HG03565 (cell line): ENCODE measurements around the gene PTPRN2.

Experiments used
- ATAC-seq: cut with Tn5 transposase; IDR thresholded peaks from one replicate; pipeline ENCODE4 v1.9.1; 2021; ENCODE audit warnings: mild to moderate bottlenecking, moderate library complexity; ENCODE audit not compliant: unreplicated experiment

PTPRN2 gene

DNA sequence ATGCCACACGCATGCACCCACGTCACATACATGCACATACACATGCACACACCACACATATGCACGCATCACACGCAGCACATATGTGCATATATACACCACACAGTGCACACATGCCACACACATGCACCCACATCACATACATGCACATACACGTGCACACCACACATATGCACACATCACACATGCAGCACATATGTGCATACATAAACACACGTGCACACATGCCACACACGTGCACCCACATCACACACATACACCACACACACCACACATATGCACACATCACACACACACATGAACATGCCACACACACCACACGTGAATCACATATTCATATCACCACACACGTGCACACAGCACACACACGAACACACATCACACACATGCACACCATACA, 338.8 kb downstream of the PTPRN2 start:
- no peak for ATAC-seq

DNA sequence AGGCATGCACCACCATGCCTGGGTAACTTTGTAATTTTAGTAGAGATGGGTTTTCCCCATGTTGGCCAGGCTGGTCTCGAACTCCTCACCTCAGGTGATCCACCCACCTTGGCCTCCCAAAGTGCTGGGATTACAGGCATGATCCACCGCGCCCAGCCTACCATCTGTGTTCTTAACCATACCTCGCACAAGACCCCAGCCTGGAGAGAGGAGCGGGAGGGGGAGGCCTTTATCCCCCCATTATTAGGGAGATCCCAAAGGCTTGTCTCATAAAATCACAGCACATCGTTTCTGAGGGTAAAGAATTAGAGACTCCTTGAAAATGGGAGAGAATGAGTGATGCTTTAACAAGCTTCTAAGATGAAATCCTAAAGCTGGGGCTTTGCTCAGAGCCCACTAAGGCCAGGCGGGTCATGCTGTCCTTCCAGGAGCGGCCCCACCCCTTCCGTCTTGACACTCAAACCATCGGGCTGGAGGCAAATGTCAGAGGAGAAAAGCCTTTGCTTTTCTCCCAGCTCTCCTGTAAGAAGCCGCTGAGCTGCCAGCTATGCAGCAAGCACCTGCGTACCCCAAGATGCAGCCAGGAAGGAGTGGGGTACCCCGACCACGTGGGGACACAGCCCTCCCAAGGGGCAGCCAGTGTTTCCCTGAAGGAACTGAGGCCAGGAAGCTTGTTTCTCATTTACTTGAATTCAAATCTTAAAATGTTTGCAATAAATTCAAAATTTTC, 339.7 kb downstream of the PTPRN2 start:
- ATAC-seq: no peak

DNA sequence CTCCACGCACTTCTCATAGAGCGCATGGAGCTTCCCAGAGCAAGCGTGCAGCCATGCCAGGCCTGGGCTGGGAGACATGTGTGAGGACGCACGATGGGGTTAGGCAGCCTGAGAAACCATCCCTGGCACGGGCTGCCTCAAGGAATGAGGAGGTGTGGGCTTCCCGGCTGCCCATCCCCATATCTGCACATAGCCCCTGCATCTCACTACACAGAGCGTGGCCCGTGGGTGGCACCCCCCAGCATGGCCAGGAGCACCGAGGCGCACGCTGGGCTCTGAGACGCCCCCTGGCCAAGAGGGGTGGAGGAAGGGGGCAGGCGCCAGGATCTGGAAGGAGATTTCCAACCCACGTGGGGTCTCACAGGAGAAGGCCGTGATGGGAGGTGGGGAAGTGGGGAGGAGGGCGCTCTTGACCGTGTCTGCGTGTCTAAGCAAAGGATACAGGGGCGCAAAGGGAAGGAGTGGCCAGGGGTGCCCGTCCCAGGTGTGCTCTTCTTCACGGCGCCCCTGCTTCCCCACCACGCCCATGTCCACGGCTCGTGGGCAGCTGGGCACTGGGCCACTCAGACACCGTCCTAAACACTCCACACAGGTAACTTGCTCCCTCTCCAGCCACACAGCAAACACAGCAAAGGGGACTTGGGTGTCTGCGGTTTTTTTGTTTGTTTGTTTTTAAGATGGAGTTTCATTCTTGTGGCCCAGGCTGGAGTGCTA, 340.5 kb downstream of the PTPRN2 start:
- no peak for ATAC-seq

DNA sequence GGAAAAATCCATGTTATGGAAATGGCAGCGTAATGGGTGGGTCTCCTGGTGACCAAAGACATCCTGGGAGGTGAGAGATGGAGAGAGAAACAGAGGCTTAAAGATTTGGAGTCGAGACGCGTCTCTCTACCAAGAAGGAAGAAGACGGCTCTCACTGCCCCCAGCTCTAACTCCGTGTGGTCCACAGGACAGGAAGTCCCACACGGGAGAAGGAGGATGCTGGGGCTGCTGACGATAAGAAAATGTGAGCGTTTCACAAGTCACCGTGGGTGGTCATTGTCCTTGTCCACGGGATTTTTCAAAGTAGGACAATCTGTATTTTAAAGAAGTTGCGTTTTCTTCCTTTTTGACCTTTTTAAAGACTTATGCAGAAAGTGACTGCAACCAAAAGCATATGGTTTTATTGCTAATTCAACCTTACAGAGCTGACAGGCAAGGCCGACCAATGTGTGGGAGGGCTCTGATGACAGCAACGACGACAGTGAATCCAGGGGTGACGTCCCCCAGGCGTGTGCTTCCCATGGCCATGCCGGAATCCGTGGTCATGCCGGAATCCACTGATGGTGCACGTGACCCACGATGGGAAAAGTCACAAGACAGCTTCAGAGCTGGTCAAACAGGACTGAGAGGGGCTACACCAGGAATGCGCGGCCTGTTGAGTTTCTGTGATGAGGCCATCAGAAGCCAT, 341.2 kb downstream of the PTPRN2 start:
- no peak for ATAC-seq

DNA sequence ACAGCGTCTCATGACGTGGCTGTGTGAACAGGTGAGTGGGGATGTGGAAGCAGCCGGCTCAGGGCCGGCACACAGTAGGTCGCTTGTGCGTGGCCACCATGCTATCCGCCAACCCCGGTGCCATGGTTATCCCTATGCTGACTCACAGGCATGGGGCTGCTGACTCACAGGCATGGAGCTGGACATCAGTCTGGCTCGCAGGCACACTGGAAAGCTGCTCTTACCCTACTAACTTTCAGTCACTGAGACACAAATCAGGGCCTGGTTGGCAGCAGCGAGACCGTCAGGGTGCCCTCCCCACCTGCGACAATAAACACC, 341.9 kb downstream of the PTPRN2 start:
- ATAC-seq: no peak

DNA sequence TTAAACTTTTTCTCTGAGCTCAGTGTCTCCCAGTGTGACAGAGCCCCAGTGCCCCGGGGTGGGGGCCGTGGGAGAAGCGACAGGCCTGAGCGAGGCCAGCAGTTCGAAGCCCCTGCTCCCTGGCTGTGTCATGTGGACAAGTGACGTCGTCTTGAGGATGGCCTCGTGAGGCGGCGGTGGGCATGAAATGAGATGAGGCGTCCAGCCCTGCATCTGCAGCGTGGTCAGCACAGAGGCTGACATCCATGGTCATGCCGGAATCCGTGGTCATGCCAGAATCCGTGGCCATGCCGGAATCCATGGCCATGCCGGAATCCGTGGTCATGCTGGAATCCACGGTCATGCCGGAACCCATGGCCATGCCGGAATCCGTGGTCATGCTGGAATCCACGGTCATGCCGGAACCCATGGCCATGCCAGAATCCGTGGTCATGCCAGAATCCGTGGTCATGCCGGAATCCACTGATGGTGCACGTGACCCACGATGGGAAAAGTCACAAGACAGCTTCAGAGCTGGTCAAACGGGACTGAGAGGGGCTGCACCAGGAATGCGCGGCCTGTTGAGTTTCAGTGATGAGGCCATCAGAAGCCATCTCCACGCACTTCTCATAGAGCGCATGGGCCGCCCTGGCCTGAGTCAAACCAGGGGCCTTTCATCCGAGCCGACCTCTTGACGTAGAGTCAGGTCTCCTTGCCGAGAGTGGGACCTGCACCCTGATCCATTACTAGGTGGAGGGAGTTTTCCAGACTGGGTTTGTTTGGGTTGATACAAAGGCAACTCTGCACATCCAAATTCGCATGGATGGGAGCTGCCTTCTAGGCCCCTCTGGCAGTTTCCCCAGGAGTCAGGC, 342.5 kb downstream of the PTPRN2 start:
- no peak for ATAC-seq

DNA sequence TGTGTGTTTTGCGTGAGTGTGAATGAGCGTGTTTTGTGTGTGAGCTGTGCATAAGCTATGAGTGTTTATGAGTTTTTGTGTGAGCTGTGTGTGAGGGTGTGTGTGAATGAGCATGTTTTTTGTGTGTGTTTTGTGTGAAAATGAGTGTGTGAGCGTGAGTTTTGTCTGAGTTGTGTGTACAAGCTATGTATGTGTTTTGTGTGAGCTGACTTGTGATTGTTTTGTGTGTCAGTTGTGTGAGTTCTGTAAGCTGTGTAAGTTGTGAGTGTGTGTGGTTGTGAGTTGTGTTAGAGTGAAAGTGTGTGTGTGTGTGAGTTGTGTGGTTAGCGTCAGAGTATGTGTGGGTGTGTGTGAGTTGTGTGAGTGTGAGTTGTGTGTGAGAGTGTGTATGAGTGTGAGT, 343.2 kb downstream of the PTPRN2 start:
- no peak for ATAC-seq

DNA sequence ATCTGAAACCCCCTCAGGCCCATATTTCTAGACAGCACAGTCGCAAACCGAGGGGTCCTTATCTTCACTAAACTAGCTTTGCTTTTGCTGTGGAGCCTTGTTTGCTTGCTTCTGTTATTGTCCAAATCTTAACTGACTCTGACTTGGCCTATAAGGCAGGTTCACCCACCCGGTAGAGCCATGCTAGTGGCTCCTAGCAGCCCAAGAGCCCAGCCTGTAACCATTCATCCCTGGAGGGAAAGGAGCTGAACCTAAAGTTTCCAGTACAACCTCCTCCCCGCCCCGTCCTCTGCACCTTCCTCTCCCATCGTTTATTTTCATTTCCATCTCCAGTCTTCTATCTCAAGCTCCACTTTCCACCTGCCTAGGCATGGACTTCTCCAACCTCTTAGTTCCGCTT, 345.7 kb downstream of the PTPRN2 start:
- ATAC-seq: no peak

DNA sequence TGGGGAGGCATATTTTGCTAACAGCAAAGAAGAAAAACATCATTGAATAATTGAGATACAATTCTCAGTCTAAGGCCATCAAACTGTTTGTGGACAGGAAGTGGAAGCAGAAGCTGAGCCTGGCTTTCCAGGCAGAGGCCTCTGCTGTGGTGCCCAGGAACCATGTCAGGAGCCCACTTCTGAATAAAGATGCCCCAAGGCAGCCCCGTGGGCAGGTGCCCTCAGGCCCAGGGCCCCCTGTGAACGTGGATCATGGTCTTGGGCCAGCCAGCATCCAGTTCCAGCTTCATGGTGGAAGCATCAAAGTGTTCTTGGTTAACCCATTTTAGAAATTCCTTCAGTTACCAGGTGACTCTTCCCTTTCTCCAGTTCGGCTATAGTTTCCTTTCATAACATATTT, 346.8 kb downstream of the PTPRN2 start:
- ATAC-seq: no peak

DNA sequence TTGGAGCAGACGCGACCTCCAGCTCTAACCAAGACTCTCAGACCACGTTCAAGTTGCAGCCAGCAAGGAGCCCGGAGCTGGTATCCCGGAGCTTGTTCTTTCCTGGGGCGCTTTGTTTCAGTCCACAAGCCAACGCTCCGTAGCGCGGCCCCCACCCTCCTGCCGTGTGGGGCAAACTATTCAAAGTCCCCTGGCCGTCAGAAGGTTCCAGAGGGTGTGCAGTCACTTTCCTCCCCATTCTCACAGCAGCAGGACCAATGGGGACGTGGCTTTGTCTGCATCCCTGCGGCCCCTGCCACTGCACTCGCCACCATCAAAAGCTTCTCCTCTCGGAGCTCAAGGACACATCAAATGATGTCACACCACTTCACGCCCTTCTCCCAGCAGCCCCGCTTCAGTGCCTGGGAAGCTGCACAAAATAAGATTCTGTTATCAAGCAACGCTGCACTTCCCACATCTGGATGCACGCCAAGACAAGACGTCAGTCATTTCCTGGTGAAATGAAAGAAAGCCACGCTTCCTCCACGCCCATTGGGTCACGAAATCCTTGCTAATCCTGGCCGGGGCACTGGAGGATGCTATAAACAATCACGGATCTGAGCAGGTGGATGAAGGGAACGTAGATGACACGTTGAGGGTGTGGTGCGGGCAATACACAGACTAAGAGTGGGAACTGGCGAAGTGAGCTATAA, 348.2 kb downstream of the PTPRN2 start:
- ATAC-seq: no peak

DNA sequence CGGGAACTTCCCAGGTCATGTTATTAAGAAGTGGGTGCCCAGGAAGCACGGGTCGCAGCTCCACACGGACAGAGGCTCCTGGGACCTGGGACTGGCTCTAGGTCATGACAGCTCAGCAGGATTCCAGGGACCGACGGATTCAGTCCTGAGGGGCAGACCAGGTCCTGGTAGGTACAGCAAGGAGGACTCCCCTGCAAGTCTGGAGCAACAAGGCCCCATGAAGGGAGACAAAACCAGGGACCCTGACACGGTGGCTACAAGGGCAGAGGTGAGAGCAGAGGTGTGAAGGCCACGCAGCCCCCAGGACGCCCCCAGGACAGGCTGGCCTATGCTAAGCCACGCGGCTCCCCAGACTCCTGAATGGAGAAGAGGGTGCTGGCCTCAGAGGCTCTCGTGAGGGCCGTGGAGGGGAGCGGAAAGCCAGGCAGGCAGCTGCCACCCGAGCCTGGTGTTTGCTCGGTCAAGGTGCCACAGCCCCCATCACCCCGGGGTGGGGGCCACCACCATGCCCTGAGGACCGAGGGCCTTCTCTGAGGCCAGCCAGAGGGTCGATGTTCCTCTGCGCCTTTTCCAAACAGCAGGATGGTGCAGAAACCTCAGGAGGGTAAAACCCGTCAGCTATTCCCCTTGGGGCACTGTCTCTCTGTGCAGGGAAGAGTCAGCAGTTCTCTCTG, 348.9 kb downstream of the PTPRN2 start:
- no peak for ATAC-seq

DNA sequence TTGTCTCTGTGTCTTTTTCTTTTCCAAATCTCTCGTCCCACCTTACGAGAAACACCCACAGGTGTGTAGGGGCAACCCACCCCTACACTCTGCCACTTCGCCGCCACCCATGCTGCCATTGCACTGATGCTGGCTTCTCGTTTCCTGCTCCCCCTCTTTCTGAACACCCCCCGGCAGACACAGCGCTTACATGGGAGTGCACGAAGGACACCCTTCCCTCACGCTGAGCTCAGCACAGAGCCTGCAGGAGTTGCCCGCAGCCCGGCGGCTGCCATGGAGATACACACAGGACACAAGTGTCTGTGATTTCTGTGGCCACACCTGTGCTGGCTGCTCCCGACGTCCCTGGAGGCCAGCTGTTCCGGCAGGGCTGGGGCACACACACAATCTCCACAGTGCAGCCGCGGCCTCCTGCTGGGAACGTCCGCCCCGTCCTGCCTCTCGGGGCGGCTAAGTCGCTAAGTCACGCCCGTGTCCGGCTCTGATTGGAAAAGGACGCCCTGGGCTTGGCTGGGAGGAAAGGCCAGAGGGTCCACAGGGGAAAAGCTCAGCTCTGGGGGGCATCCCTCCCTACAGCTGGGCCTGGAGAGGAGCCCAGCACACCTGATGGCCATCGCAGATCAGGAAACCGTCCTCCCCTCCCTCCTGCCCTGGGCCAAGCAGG, 349.8 kb downstream of the PTPRN2 start:
- no peak for ATAC-seq

DNA sequence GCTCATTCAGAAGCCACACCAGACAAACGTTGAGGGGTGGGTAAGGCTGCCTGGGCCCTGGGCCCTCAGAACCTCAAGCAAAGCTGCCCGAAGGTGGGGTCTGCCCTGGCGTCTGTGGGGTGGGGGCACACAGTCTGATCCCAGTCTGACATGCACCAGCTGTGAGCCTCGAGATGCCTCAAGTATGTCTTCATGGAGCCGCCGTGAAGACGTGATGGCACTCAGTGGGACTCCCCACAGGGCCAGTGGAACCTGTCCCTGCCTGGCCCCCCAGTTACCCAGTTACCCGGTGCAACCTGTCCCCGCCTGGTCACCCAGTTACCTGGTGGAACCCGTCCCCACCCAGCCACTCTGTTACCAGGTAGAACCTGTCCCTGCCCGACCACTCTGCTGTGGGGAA, 351.2 kb downstream of the PTPRN2 start:
- ATAC-seq: no peak

DNA sequence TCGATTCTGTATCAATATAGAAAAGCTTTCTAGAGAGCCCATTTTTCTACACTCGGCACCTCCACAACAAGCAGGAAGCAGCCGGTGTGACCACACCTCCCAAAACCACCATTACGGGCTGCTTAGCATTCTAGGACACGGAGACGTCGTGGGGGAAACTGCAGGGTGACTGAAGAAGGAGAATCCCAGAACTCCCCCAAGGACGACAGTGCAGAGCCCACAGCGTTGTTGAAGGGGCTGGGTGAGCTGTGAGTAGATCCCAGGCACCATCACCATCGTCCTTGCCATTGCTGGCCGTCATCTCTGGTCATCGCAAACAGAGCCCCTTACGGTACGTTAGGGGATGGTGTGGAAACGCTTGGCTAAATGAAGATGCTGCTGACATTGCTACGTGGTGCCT, 351.8 kb downstream of the PTPRN2 start:
- ATAC-seq: no peak

DNA sequence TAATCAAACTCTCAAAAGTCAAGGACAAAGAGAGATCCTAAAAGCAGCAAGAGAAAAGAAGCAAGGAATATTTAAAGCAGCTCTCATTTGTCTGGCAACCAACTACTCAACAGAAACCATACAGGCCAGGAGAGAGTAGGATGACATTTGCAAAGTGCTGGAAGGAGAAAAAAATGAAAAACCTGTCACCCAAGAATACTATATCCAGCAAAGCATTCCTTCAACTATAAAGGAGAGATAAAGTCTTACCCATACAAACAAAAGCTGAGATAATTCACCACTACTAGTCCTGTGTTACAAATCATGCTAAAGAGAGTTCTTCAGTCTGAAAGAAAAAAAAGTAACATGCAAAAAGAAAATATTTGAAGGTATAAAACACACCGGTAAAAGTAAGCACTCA, 357.7 kb downstream of the PTPRN2 start:
- ATAC-seq: no peak

DNA sequence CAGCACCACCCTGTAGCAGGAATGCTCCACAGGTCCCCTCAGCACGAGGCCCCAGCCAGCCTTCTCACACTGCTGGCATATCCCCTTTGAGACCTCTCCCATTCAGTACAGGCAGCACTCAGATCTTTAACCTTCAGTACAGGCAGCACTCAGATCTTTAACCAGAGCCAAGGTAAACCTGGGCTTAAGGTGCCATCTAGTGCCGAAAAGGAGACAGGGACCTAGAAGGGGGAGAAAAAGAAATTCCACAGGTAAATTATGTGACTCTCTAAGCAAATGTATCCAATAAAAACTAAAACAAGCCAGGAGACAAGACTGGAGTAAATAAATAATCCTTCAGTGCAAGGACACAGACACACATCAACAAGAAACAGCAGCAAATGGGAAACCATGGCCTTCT, 358.6 kb downstream of the PTPRN2 start:
- ATAC-seq: no peak

DNA sequence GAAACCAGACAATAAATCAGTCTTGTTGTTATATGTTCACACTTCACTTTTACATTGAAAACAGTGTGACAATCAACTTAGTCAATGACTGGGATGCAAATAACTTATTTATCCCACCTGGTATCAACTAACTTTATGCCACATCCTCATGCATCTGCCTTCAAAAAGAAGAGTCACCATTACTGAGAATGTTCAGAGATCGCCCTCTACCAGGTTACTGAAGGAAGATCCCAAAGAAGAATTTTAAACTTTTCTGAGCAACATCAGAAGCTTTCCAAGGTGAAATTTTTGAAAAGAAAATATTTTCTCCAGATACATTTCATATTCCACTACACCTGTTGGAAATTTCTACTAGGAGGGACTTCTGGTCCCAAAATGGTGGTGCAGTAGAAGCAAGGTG, 359.5 kb downstream of the PTPRN2 start:
- ATAC-seq: no peak

DNA sequence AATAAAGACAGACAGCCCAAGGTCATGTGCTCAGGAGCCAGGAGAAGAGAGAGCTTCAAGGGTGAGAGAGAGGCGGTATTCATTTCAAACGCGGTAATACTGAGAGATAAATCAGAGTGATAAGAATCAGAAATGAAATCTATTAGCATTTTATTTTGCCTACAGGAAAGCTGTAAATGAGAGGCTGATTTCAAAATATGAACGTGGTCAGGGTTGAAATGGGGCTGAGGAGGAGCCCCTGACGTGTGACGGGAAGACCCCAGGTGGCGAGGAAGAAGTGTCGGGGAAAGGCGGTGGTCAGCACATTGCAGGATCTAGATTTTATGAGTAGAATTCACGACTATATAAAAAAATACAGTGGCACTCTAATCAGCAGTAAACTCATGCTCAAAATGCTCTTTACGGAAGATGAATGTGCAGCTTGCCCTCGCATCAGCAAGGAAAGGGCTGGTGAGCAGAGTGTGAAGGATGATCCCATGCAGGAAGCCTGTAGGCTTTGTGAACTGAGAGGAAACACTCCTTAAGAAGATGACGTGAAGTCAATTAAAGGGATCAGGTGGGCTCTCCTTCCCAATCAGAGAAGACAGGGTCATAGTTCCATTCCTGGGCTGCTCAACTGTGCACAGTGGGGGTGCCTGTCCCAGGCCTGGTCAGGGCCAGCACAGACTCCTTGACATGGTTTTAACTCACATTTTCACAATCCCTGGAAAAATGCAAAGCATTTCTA, 360.2 kb downstream of the PTPRN2 start:
- no peak for ATAC-seq

DNA sequence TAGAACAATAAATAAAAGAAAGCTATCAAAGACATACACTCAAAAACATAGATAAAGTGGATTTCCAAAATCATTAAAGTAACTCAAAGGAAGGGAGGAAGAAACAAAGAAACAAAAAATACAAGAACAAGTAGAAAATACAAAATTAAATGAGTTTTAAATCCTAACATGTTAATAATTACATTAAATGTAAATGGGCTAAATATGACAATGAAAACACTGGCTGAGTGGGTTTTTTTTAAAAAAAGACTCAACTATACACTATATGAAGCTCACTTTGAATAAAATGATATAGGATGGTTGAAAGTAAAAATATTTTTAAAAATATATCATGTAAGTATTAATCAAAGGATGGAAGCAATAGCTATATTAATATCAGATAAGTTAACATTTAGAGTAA, 371.4 kb downstream of the PTPRN2 start:
- ATAC-seq: no peak
